H9 (cell line): ENCODE data around the gene NEK7. TPM values are rescaled to one million over a fixed set of nuclear protein-coding genes. Genes with fewer than 3 reads are reported as not detected.

Experiments used
- DNase-seq: peaks from one replicate; pipeline ENCODE4 v3.0.0-alpha.2; 2017
- H2AFZ ChIP-seq: one replicate; pipeline ENCODE4 v1.6.1; 2013; ENCODE audit warnings: mild to moderate bottlenecking, low read length, control low read depth, moderate library complexity
- H2AK5ac ChIP-seq: 2 replicates; pipeline ENCODE4 v1.6.1; 2013; ENCODE audit warnings: low read length, control low read depth, mixed read lengths; ENCODE audit not compliant: insufficient read length
- H2BK120ac ChIP-seq: one replicate; pipeline ENCODE4 v1.6.1; 2013; ENCODE audit warnings: low read depth, mild to moderate bottlenecking, low read length, control low read depth, inconsistent platforms; ENCODE audit not compliant: poor library complexity, severe bottlenecking
- H2BK12ac ChIP-seq: 2 replicates; pipeline ENCODE4 v1.6.1; 2013; ENCODE audit warnings: low read length, control low read depth, mixed read lengths, low read depth; ENCODE audit not compliant: insufficient read length
- H2BK15ac ChIP-seq: 2 replicates; pipeline ENCODE4 v1.6.1; 2013; ENCODE audit warnings: low read depth, low read length, control low read depth
- H2BK20ac ChIP-seq: one replicate; pipeline ENCODE4 v1.6.1; 2013; ENCODE audit warnings: low read depth, mild to moderate bottlenecking, low read length, control low read depth, inconsistent platforms; ENCODE audit not compliant: poor library complexity, severe bottlenecking
- H2BK5ac ChIP-seq: 2 replicates; pipeline ENCODE4 v1.6.1; 2013; ENCODE audit warnings: low read length, control low read depth, mixed read lengths; ENCODE audit not compliant: insufficient read length
- H3K14ac ChIP-seq: 2 replicates; pipeline ENCODE4 v1.6.1; 2013; ENCODE audit warnings: low read length, control low read depth; ENCODE audit not compliant: insufficient read depth
- H3K18ac ChIP-seq: 2 replicates; pipeline ENCODE4 v1.6.1; 2013; ENCODE audit warnings: low read depth, mild to moderate bottlenecking, mixed read lengths, low read length, control low read depth; ENCODE audit not compliant: insufficient read length
- H3K23ac ChIP-seq: 2 replicates; pipeline ENCODE4 v1.6.1; 2013; ENCODE audit warnings: low read length, control low read depth, mixed read lengths, low read depth; ENCODE audit not compliant: insufficient read length
- H3K23me2 ChIP-seq: 2 replicates; pipeline ENCODE4 v1.6.1; 2013; ENCODE audit warnings: low read depth, mild to moderate bottlenecking, mixed read lengths, low read length, control low read depth; ENCODE audit not compliant: insufficient read length, poor library complexity, severe bottlenecking
- H3K27ac ChIP-seq: 2 replicates; pipeline ENCODE4 v1.5.1; 2013; ENCODE audit warnings: low read length, control low read depth, mixed read lengths, low read depth; ENCODE audit not compliant: insufficient read length
- H3K27me3 ChIP-seq: 2 replicates; pipeline ENCODE4 v1.6.1; 2013; ENCODE audit warnings: low read length, control low read depth, inconsistent platforms; ENCODE audit not compliant: insufficient read depth
- H3K4ac ChIP-seq: 2 replicates; pipeline ENCODE4 v1.6.1; 2013; ENCODE audit warnings: low read depth, mild to moderate bottlenecking, control low read depth, inconsistent platforms, low read length, moderate library complexity
- H3K4me1 ChIP-seq: 2 replicates; pipeline ENCODE4 v1.6.1; 2013; ENCODE audit warnings: low read length, control low read depth, inconsistent platforms; ENCODE audit not compliant: insufficient read depth
- H3K4me2 ChIP-seq: 2 replicates; pipeline ENCODE4 v1.6.1; 2013; ENCODE audit warnings: low read length, control low read depth, mixed read lengths; ENCODE audit not compliant: insufficient read length, insufficient read depth
- H3K56ac ChIP-seq: 2 replicates; pipeline ENCODE4 v1.6.1; 2013; ENCODE audit warnings: low read depth, mild to moderate bottlenecking, mixed read lengths, low read length, control low read depth; ENCODE audit not compliant: insufficient read length
- H3K79me1 ChIP-seq: 2 replicates; pipeline ENCODE4 v1.6.1; 2013; ENCODE audit warnings: low read depth, mild to moderate bottlenecking, moderate library complexity, low read length, control low read depth, inconsistent platforms; ENCODE audit not compliant: insufficient read depth, poor library complexity, severe bottlenecking
- H3K79me2 ChIP-seq: 2 replicates; pipeline ENCODE4 v1.6.1; 2013; ENCODE audit warnings: low read length, control low read depth, inconsistent platforms; ENCODE audit not compliant: insufficient read depth
- H3K9ac ChIP-seq: 2 replicates; pipeline ENCODE4 v1.6.1; 2013; ENCODE audit warnings: low read length, control low read depth, mixed read lengths; ENCODE audit not compliant: insufficient read length; ENCODE audit errors: extremely low read depth
- H3K9me3 ChIP-seq: one replicate; pipeline ENCODE4 v1.6.1; 2013; ENCODE audit warnings: low read depth, low read length, inconsistent platforms; ENCODE audit not compliant: control insufficient read depth
- H3T11ph ChIP-seq: one replicate; pipeline ENCODE4 v1.6.1; 2013; ENCODE audit warnings: mild to moderate bottlenecking, low read length, control low read depth, inconsistent platforms
- H4K20me1 ChIP-seq: one replicate; pipeline ENCODE4 v1.6.1; 2013; ENCODE audit not compliant: control insufficient read depth, insufficient read length, insufficient read depth
- H4K5ac ChIP-seq: 2 replicates; pipeline ENCODE4 v1.6.1; 2013; ENCODE audit warnings: low read depth, mild to moderate bottlenecking, mixed read lengths, low read length, control low read depth; ENCODE audit not compliant: insufficient read length
- H4K8ac ChIP-seq: replicated peaks from 2 replicates; pipeline ENCODE4 v1.6.1; 2013; ENCODE audit warnings: low read length, control low read depth, mixed read lengths, low read depth; ENCODE audit not compliant: insufficient read length
- H4K91ac ChIP-seq: 2 replicates; pipeline ENCODE4 v1.6.1; 2013; ENCODE audit warnings: low read depth, mild to moderate bottlenecking, moderate library complexity, mixed read lengths, low read length, control low read depth; ENCODE audit not compliant: insufficient read length
- H3K27ac Mint-ChIP-seq, 3 experiments: 2 replicates in 2 of 3; 3 replicates in 1 of 3; pipeline ENCODE4 v1.8.0; 2020 to 2021; ENCODE audit warnings: mixed read lengths in 3 of 3, mild to moderate bottlenecking in 1 of 3, moderate library complexity in 1 of 3
- H3K27me3 Mint-ChIP-seq: 2 replicates; pipeline ENCODE4 v1.8.0; 2021; ENCODE audit warnings: low read depth, mild to moderate bottlenecking, moderate library complexity, mixed read lengths
- H3K36me3 Mint-ChIP-seq, 3 experiments: 2 replicates in 2 of 3; 3 replicates in 1 of 3; pipeline ENCODE4 v1.8.0; 2020 to 2021; ENCODE audit warnings: low read depth in 3 of 3, mixed read lengths in 3 of 3; ENCODE audit not compliant: insufficient read depth in 1 of 3
- H3K4me1 Mint-ChIP-seq, 2 experiments: 2 replicates each; pipeline ENCODE4 v1.8.0; 2020; ENCODE audit warnings: mixed read lengths in 2 of 2
- H3K4me3 Mint-ChIP-seq, 2 experiments: 2 replicates in 1 of 2; 3 replicates in 1 of 2; pipeline ENCODE4 v1.8.0; 2020 to 2021; ENCODE audit warnings: mild to moderate bottlenecking in 2 of 2, mixed read lengths in 2 of 2, moderate library complexity in 1 of 2
- H3K9me3 Mint-ChIP-seq, 2 experiments: 2 replicates in 1 of 2; 3 replicates in 1 of 2; pipeline ENCODE4 v1.8.0; 2020; ENCODE audit warnings: mild to moderate bottlenecking in 2 of 2, mixed read lengths in 2 of 2, moderate library complexity in 1 of 2
- CTCF ChIP-seq: fragments of 200-600 bp; sonication (generic); conservative IDR thresholded peaks from 3 replicates; pipeline ENCODE4 v1.8.0; 2021; ENCODE audit warnings: antibody characterized with exemption, mild to moderate bottlenecking
- WGBS: extraction: QIAGEN DNeasy Blood & Tissue Kit; methylation state at CpG from one replicate; pipeline ENCODE4 v1.1.7; 2013; ENCODE audit warnings: missing lambda C conversion rate, low lambda C conversion rate, mixed read lengths; ENCODE audit not compliant: insufficient read length; ENCODE audit errors: extremely low coverage; 5-methylcytosine and 5-hydroxymethylcytosine counted together
- total RNA-seq: library from RNA; stranded (reverse); gene quantifications from 2 replicates; pipeline ENCODE4 v1.2.1, GENCODE V29; 2021

Gene NEK7
- total RNA-seq, 1 experiment from 2014 or later: 9.6 TPM

DNA sequence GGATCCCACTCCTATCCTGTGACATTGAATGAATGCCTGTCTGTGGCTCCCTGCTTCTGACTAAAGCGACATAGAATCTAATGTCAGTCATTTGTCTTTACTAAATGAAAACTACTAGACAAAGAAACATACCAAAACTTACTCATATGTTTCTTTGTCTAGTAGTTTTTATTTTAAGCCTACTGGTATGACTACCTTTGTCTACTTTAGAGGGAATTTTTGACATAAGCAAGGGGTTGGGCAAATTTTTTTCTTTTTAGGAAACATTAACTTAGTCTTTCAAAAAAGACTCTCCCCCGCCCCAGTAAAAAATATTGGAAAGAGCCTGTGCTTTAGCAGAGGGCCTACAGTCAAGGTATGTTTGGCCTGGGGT, 4.9 kb downstream of the NEK7 start:
- Histone ChIP-seq H2AK5ac (no peak overlapping the region), H2BK120ac (no peak overlapping the region), H3K9me3 (no peaks in the 10 kb centered on the region), H2BK20ac (no peak overlapping the region), H3K27ac (no peak overlapping the region), H3K79me2 (peaks cover 4% of the 10 kb centered on the region; the same call in 1 of the 2 replicates), H3K4me2 (no peak overlapping the region), H2AFZ (no peak overlapping the region), H3K56ac (no peak overlapping the region), H3K23ac (no peak overlapping the region), H2BK12ac (no peak overlapping the region), H2BK15ac (no peak overlapping the region), H3K14ac (no peak overlapping the region), H3K18ac (no peak overlapping the region), H3K4ac (no peak overlapping the region), H3K23me2 (peaks cover 11% of the 10 kb centered on the region), H3K4me1 (peaks cover 7% of the 10 kb centered on the region; the same call in 1 of the 2 replicates), H4K8ac (no peak overlapping the region), H4K20me1 (no peaks in the 10 kb centered on the region), H4K5ac (no peak overlapping the region), H3K27me3 (no peaks in the 10 kb centered on the region), H3T11ph (no peak overlapping the region), H3K79me1 (peaks cover 3% of the 10 kb centered on the region), H2BK5ac (no peak overlapping the region), H3K9ac (no peak overlapping the region), H4K91ac (no peak overlapping the region)
- Mint-ChIP-seq H3K9me3 (no peaks in the 10 kb centered on the region; a peak in 1 of 5 replicates), H3K4me1 (peaks cover 28 to 41% of the 10 kb centered on the region in 2 experiments), H3K27ac (peak overlapping the region in 2 of 3 experiments; percentile 13 to 20; a peak in 1 of 7 replicates), H3K36me3 (no peaks in the 10 kb centered on the region), H3K4me3 (no peak overlapping the region), H3K27me3 (no peaks in the 10 kb centered on the region)
- no CpG with 5 or more reads among the region's 2 CpGs for WGBS
- no peak for TF ChIP-seq CTCF
- DNase-seq: no peak
